ENCODE results near the gene EFNA2. TPM values are rescaled to one million over a fixed set of nuclear protein-coding genes. Genes with fewer than 3 reads are reported as not detected.

EFNA2 gene
- total RNA-seq, 1 donor from 2014 or later, result 14.6 TPM

GRCh38 chr19:1247748-1248138 lies 37.9 kb upstream of the EFNA2 start:
- Mint-ChIP-seq H3K9me3 (ENCODE audit: unreplicated experiment) (no peaks in the 10 kb centered on the region), H3K27ac (ENCODE audit: unreplicated experiment) (no peak overlapping the region), H3K4me1 (ENCODE audit: unreplicated experiment) (peaks cover 2% of the 10 kb centered on the region)

GRCh38 chr19:1248139-1248785 lies 37.4 kb upstream of the EFNA2 start, which contains the start of gene MIDN:
MIDN (plus strand) TSS chr19:1248583; CDS start chr19:1250297, 1,714 bp downstream.
- Mint-ChIP-seq H3K4me3 (ENCODE audit: unreplicated experiment) (peak within 1 kb of the TSS; percentile 84), H3K36me3 (ENCODE audit: low read depth, unreplicated experiment) (peaks cover 5% of the 10 kb centered on the region), H3K9me3 (ENCODE audit: unreplicated experiment) (no peaks in the 10 kb centered on the region), H3K4me1 (ENCODE audit: unreplicated experiment) (peaks cover 2% of the 10 kb centered on the region), H3K27me3 (ENCODE audit: unreplicated experiment) (peaks cover 12% of the 10 kb centered on the region), H3K27ac (ENCODE audit: unreplicated experiment) (peak within 1 kb of the TSS; percentile 90)
- peak; percentile 84 for DNase-seq (ENCODE audit: low spot score)
- no peak for TF ChIP-seq CTCF (IDR thresholded peaks at IDR 0.05; ENCODE audit: unreplicated experiment)

More at GRCh38 chr19:1247748-1248138, 37.9 kb upstream of the EFNA2 start:
- no peak for DNase-seq (ENCODE audit: low spot score)
- TF ChIP-seq CTCF (IDR thresholded peaks at IDR 0.05; ENCODE audit: unreplicated experiment), result no peak
- Mint-ChIP-seq H3K27me3 (ENCODE audit: unreplicated experiment) (peaks cover 16% of the 10 kb centered on the region), H3K4me3 (ENCODE audit: unreplicated experiment) (peak overlapping the region; percentile 47), H3K36me3 (ENCODE audit: low read depth, unreplicated experiment) (peaks cover 5% of the 10 kb centered on the region)

- Mint-ChIP-seq H3K27me3 (ENCODE audit: unreplicated experiment) (peaks cover 12% of the 10 kb centered on the region), H3K36me3 (ENCODE audit: low read depth, unreplicated experiment) (peaks cover 5% of the 10 kb centered on the region), H3K27ac (ENCODE audit: unreplicated experiment) (peak overlapping the region; percentile 90), H3K4me1 (ENCODE audit: unreplicated experiment) (peaks cover 2% of the 10 kb centered on the region), H3K4me3 (ENCODE audit: unreplicated experiment) (peak overlapping the region; percentile 84), H3K9me3 (ENCODE audit: unreplicated experiment) (no peaks in the 10 kb centered on the region)
- peak; percentile 78 for TF ChIP-seq CTCF (IDR thresholded peaks at IDR 0.05; ENCODE audit: unreplicated experiment)
- DNase-seq (ENCODE audit: low spot score), result peak; percentile 86
Measured at GRCh38 chr19:1248786-1249297, 36.8 kb upstream of the EFNA2 start.

- Mint-ChIP-seq H3K27me3 (ENCODE audit: unreplicated experiment) (peaks cover 12% of the 10 kb centered on the region), H3K27ac (ENCODE audit: unreplicated experiment) (no peak overlapping the region), H3K9me3 (ENCODE audit: unreplicated experiment) (no peaks in the 10 kb centered on the region), H3K4me1 (ENCODE audit: unreplicated experiment) (peaks cover 2% of the 10 kb centered on the region), H3K4me3 (ENCODE audit: unreplicated experiment) (peak overlapping the region; percentile 92), H3K36me3 (ENCODE audit: low read depth, unreplicated experiment) (peaks cover 6% of the 10 kb centered on the region)
- no peak for TF ChIP-seq CTCF (IDR thresholded peaks at IDR 0.05; ENCODE audit: unreplicated experiment)
- peak; percentile 96 for DNase-seq (ENCODE audit: low spot score)
Measured at GRCh38 chr19:1249298-1249989, 36.2 kb upstream of the EFNA2 start.

Measured in endothelial cell (in vitro differentiated cells).